UCSD-AML1 (cell line): Measurements from ENCODE around the gene FLT1.

Experiments
- DNase-seq: peaks from one replicate; lab custom pipeline; 2025; ENCODE audit not compliant: unreplicated experiment; lab: John Stamatoyannopoulos, UW

Gene FLT1

GRCh38 chr13:28529836-28530235 lies 34.9 kb upstream of the FLT1 start:
- DNase-seq: no peak

DNA sequence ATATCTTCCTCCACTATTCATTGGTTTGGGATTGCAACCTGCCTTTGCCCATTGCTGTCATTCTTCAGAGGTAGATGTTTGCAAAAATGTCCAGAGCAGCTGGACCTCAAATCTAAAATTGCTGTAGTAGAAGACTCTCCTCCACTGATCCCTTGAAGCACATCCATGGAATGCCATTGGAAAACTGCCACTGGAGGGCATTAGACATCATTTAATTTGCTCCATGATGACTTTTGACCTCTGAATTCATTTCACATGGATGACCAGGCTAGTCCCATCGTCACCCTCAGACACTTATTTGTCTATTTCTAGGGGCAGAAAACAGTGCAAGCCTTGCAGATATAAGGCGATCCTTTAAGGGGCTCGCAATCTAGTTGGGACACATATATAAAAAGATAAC lies 33.9 kb upstream of the FLT1 start:
- DNase-seq: no peak

- DNase-seq: no peak
These were observed 33.5 kb upstream of the FLT1 start for GRCh38 chr13:28528388-28528787.

GRCh38 chr13:28527629-28528028 lies 32.7 kb upstream of the FLT1 start:
- peak; percentile 61 for DNase-seq

- no peak for DNase-seq
These were observed 31.9 kb upstream of the FLT1 start for GRCh38 chr13:28526876-28527275.

DNA sequence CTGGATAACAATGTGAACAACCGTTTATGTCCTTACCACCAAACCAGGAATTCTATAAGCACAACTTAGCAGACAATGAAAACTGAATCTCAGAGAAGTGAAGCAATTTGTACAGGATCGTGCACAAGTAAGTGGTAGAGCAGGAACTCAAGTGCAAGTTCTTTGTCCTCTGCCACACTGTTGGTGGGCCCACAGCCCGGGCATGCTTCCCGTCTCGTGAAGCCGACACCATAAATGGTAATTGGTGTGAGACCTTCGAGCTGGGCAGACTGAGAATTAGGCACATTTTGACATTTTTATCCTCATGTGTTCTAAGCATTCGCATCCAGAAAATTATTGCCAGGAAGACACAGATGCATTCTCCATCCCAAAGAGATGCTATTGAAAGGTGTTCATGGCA lies 27.9 kb upstream of the FLT1 start:
- DNase-seq: no peak

GRCh38 chr13:28513745-28514144 lies 18.8 kb upstream of the FLT1 start:
- DNase-seq: no peak

DNA sequence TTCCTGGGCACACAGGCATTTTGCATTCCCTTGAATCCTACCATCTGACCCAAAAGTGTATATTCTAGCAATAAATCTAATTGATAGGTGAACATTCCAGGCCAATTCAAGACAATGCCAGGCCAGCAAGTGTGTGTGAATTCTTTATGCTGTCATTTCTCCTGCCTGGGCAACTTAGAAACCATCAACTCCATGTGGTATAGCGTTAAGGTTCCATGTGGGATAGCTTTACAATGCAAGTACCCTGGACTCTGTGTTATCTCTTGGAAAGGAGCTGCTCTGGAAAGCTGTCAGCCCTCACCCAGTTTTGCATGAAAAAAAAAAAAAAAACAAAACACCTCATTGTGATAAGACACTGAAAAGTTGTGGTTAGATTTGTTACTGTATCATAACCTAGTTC lies 15.6 kb upstream of the FLT1 start:
- no peak for DNase-seq

DNA sequence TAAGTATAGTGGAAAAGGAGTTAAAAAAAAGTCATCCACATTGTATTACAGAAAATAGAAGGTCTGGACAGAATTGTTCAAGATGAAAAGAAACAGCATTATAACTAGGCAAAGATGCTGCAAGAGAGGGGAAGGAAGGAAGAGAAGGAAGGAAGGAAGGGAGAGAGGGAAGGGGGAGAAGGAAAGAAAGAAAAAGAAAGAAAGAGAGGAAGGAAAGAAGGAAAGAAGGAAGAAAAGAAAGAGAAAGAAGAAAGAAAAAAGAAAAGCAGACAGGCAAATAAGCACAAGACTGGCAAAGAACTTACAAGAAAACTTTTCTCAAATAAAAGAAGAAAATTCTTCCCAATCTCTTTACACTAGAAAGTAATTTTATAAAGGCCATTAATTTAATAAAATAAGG lies 15.1 kb upstream of the FLT1 start:
- no peak for DNase-seq

DNA sequence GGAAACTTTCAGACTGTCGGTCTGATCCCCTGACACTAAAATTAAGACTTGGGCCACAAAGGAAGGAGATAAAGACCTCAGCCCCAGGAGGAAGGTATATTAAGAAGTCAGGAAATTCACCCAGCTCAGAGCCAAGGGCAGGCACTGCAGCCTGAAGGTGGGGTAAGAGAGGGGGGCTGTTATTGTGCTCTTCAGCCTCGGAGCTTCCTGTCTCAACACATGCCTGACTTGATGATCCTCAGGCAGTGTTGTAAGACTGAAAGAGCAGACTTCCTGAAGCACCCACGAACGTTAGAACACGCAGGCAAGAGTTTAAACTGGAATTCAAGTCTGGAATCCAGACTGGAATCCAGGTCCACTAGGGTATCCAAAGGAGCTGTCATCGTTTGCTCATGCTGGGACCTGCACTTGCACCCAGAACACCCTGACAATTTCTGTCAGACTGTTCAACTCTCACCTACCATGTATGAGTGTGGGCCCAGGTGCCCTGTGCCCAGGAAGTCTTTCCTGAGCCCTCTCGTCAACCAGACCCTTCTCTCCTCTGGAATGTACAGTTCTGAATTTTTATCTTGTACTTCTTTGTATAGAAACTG lies 10.7 kb upstream of the FLT1 start:
- DNase-seq: peak; percentile 56

GRCh38 chr13:28503182-28503967 lies 8.4 kb upstream of the FLT1 start:
- no peak for DNase-seq

DNA sequence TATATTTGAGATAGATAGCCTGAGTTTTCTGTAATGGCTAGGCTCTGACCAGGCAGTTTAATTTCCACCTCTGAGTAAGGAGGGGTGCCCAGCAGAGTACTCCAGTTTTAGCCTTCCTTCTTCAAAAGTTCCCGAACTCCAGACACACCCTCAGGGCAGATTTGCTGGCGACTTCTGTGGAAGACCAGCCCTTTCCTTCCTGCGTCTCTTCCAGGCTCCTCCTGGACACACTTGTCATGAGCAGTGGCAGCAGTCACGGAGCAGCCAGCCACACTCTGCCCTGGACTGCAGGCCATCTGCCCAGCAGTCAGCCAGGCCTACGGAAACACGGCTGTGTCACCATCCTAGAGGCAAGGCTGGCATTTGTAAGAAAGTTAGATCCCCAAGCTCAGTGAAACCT lies 6.6 kb upstream of the FLT1 start:
- no peak for DNase-seq

GRCh38 chr13:28499609-28500008 lies 4.7 kb upstream of the FLT1 start:
- no peak for DNase-seq

- no peak for DNase-seq
These were observed 3.7 kb upstream of the FLT1 start for GRCh38 chr13:28498481-28499115.

DNA sequence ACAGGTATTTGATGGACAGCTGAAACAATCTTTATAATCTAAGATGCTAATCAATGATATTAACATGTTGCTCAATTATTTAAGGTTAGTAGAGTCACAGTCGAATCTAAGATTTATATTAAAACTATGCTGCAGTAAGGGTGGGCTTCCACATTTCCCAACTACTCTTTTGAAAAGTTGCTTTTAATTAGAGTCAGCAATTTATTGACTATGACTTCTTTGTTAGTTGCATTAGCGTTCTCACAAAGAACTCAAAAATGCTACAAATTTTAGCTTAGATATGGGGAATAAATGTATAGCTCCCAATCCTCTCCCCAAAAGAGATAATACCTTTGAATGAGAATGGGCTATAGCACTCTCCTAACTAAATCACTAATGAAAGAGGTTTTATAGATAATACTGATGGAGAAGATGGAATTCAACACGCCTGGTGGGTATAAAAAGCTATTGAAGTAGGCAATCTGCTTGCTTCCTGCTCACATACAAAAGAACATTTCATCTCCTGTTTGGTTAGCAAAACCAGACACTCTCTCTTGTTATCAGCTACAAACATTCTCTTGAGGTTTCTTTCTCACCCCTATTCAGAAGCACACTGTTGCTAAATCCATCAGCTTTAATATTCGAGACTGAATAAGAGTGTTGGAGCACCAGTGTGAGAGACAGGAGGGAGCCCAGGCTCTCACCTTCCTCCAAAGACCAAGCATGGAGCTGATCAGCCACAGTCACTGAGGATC lies 2.4 kb upstream of the FLT1 start:
- no peak for DNase-seq

- no peak for DNase-seq
These were observed 1.2 kb upstream of the FLT1 start for GRCh38 chr13:28496188-28496564.

- DNase-seq: no peak
These were observed 735 bp upstream of the FLT1 start for GRCh38 chr13:28495538-28496187.

GRCh38 chr13:28494504-28494777 lies 487 bp downstream of the FLT1 start:
- no peak for DNase-seq

GRCh38 chr13:28493740-28494503 lies 1.0 kb downstream of the FLT1 start:
- DNase-seq: no peak

- DNase-seq: no peak
These were observed 2.2 kb downstream of the FLT1 start for GRCh38 chr13:28492569-28493367.
